CD4-positive, alpha-beta T cell treated with Interleukin-15 for 1 hour (primary cell): ENCODE results near the gene EXOC5.
"Not testable (repeated sequence)": the region's sequence is repeated elsewhere in the genome, so short reads cannot be mapped to it uniquely, and the experiment has no call there.

ENCODE experiments used
- DNase-seq: peaks from one replicate; pipeline ENCODE4 v3.0.0-alpha.2; 2020

Gene EXOC5

GRCh38 chr14:57246933-57247657 lies 21.6 kb downstream of the EXOC5 start:
- DNase-seq: no peak

- DNase-seq: no peak
These were observed 22.8 kb downstream of the EXOC5 start for GRCh38 chr14:57245941-57246340.

- DNase-seq: no peak
These were observed 24.6 kb downstream of the EXOC5 start for GRCh38 chr14:57244106-57244505.

- DNase-seq: no peak
These were observed 25.4 kb downstream of the EXOC5 start for GRCh38 chr14:57243320-57243719.

- not testable (repeated sequence) for DNase-seq
These were observed 28.6 kb downstream of the EXOC5 start for GRCh38 chr14:57240115-57240514.

GRCh38 chr14:57232006-57232405 lies 36.7 kb downstream of the EXOC5 start:
- no peak for DNase-seq

- DNase-seq: not testable (repeated sequence)
These were observed 40.4 kb downstream of the EXOC5 start for GRCh38 chr14:57228320-57228719.

GRCh38 chr14:57227083-57227482 lies 41.6 kb downstream of the EXOC5 start:
- DNase-seq: no peak

GRCh38 chr14:57221931-57222330 lies 46.8 kb downstream of the EXOC5 start:
- no peak for DNase-seq

- no peak for DNase-seq
These were observed 55.8 kb downstream of the EXOC5 start for GRCh38 chr14:57212919-57213318.

- no peak for DNase-seq
These were observed 59.1 kb downstream of the EXOC5 start for GRCh38 chr14:57209561-57209960.

- DNase-seq: no peak
These were observed 62.8 kb downstream of the EXOC5 start for GRCh38 chr14:57205938-57206337.

- not testable (repeated sequence) for DNase-seq
These were observed 66.0 kb downstream of the EXOC5 start for GRCh38 chr14:57202672-57203071.

GRCh38 chr14:57199921-57200320 lies 68.8 kb downstream of the EXOC5 start:
- no peak for DNase-seq

- no peak for DNase-seq
These were observed 79.6 kb downstream of the EXOC5 start for GRCh38 chr14:57189070-57189469.

- DNase-seq: no peak
These were observed 85.8 kb downstream of the EXOC5 start for GRCh38 chr14:57182760-57183503.

GRCh38 chr14:57179273-57179672 lies 89.4 kb downstream of the EXOC5 start:
- no peak for DNase-seq

- no peak for DNase-seq
These were observed 94.2 kb downstream of the EXOC5 start for GRCh38 chr14:57174466-57174865.

GRCh38 chr14:57171903-57172302 lies 96.8 kb downstream of the EXOC5 start:
- DNase-seq: no peak

GRCh38 chr14:57171363-57171762 lies 97.3 kb downstream of the EXOC5 start:
- no peak for DNase-seq

- DNase-seq: no peak
These were observed 98.8 kb downstream of the EXOC5 start for GRCh38 chr14:57169901-57170300.

- DNase-seq: no peak
These were observed 100.5 kb downstream of the EXOC5 start for GRCh38 chr14:57168138-57168679.

- no peak for DNase-seq
These were observed 107.0 kb downstream of the EXOC5 start for GRCh38 chr14:57161583-57162234.

GRCh38 chr14:57160333-57160732 lies 108.4 kb downstream of the EXOC5 start:
- DNase-seq: no peak
